ENCODE data around the gene CCDC157.

Gene CCDC157

DNA sequence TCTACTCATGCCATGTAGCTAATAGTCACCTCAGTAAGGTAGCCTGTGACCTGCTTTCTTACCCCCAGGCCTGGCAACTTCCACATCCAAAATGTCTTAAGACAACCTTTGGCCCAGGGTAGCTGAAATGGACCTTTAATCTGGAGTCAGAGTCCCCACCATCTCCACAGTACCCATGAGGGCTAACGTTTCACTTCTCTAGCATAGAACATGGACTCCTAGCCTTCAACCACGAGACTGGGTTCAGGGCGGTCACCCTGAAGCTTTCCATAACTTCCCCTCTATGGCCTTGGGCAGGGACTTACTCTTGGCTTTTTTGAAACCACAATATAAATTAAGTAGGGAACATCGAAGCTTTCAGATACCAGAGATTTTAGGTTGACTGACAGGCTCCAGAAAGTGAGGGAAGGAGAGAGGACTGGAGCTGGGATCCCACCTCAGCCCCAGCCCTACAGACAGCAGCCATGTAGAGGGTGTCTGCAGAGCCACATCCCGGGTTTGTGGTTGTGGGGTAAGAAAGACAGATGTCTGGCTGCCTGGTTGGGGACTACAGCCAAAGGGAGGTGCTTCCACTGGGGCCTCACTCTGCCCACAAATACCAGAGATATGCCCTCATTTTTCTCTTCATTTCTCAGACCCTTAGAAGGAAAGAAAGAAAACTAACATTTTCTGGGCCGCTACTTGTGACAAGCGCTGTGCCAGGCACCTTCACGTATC, 32.6 kb upstream of the CCDC157 start:
- no peaks in the 10 kb centered on the region for H3K27me3 ChIP-seq
- peak overlapping the region; percentile 47 for H3K27ac ChIP-seq
- TF ChIP-seq, protein P1, sequence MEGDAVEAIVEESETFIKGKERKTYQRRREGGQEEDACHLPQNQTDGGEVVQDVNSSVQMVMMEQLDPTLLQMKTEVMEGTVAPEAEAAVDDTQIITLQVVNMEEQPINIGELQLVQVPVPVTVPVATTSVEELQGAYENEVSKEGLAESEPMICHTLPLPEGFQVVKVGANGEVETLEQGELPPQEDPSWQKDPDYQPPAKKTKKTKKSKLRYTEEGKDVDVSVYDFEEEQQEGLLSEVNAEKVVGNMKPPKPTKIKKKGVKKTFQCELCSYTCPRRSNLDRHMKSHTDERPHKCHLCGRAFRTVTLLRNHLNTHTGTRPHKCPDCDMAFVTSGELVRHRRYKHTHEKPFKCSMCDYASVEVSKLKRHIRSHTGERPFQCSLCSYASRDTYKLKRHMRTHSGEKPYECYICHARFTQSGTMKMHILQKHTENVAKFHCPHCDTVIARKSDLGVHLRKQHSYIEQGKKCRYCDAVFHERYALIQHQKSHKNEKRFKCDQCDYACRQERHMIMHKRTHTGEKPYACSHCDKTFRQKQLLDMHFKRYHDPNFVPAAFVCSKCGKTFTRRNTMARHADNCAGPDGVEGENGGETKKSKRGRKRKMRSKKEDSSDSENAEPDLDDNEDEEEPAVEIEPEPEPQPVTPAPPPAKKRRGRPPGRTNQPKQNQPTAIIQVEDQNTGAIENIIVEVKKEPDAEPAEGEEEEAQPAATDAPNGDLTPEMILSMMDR (IDR thresholded peaks at IDR 0.05): no peak
- peaks cover 3% of the 10 kb centered on the region for H3K36me3 ChIP-seq
- H3K4me3 ChIP-seq (ENCODE audit: low read depth in 1 of 2, low read length in 1 of 2): no peak overlapping the region
- peaks cover 57 to 65% of the 10 kb centered on the region in 2 experiments for H3K4me1 ChIP-seq (ENCODE audit: control insufficient read depth in 1 of 2, insufficient read depth in 1 of 2, low read depth in 1 of 2, low read length in 1 of 2)
- H3K9me3 ChIP-seq: no peaks in the 10 kb centered on the region

DNA sequence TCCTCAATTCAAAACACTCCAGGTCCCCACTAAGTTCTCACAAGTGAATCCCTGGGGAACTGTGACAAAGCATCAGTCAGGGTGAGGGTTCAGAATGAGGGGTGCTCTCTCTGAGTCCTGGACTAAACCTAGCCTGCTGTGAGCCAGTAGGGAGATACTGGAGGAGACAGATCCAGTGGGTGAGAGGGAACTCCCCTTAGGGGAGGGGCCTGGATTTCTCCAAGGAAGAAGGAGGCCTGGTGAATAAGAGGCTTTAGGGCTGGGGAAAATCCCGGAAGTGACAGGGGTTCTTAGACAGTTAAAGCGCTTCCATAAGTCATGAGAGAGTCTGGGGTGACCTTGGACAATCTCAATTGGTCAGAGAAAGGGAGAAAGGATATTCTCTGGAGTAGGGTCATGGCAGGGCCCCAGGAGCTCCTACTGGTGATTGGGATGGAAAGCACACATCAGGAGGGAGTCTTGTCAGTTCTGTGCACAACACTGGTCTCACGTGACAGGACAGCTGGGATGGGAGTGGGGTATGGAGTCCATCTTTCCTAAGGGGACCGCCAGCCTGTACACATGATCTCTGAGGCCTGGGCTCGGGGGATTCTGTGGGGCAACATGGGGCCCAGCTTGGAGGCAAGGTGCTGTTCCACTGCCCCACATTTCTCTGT, 31.6 kb upstream of the CCDC157 start:
- peak overlapping the region; percentile 91 to 98 for H3K4me3 ChIP-seq (ENCODE audit: low read depth in 1 of 2, low read length in 1 of 2)
- TF ChIP-seq, protein P1 (IDR thresholded peaks at IDR 0.05): no peak
- H3K36me3 ChIP-seq: peaks cover 11% of the 10 kb centered on the region
- peaks cover 46 to 55% of the 10 kb centered on the region in 2 experiments for H3K4me1 ChIP-seq (ENCODE audit: control insufficient read depth in 1 of 2, insufficient read depth in 1 of 2, low read depth in 1 of 2, low read length in 1 of 2)
- H3K27me3 ChIP-seq: no peaks in the 10 kb centered on the region
- H3K27ac ChIP-seq: peak overlapping the region; percentile 47
- no peaks in the 10 kb centered on the region for H3K9me3 ChIP-seq

DNA sequence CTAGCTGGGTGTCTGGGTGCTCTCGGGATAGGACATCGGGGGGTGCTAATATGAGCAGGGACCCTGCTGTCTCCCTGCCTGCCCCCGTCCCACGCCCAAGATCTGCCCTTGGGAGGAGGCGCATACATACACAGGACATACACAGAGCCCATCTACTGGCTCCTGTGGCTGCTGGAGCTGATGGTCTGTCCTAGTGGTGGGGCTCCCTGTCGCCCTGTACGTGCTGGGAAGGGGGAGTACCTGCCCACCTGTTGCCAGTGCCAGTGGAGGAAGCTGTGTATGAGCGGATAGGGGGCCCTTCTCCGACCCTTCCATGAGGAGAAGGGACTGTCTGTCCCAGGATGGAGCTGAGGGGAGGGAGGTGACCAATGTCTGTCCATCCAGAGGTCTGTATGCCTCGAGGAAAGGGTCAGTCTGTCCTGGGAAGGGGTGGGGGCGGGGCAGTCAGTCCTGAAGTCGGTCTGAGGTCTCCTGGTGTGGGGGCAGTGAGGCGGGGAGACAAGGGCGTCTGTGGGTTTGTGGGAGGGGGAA, 31.0 kb upstream of the CCDC157 start:
- H3K9me3 ChIP-seq: no peaks in the 10 kb centered on the region
- peak overlapping the region; percentile 91 to 98 for H3K4me3 ChIP-seq (ENCODE audit: low read depth in 1 of 2, low read length in 1 of 2)
- H3K27me3 ChIP-seq: no peaks in the 10 kb centered on the region
- peak overlapping the region; percentile 84 for H3K27ac ChIP-seq
- H3K4me1 ChIP-seq (ENCODE audit: control insufficient read depth in 1 of 2, insufficient read depth in 1 of 2, low read depth in 1 of 2, low read length in 1 of 2): peaks cover 41 to 49% of the 10 kb centered on the region in 2 experiments
- TF ChIP-seq, protein P1 (IDR thresholded peaks at IDR 0.05): no peak
- H3K36me3 ChIP-seq: peaks cover 16% of the 10 kb centered on the region

DNA sequence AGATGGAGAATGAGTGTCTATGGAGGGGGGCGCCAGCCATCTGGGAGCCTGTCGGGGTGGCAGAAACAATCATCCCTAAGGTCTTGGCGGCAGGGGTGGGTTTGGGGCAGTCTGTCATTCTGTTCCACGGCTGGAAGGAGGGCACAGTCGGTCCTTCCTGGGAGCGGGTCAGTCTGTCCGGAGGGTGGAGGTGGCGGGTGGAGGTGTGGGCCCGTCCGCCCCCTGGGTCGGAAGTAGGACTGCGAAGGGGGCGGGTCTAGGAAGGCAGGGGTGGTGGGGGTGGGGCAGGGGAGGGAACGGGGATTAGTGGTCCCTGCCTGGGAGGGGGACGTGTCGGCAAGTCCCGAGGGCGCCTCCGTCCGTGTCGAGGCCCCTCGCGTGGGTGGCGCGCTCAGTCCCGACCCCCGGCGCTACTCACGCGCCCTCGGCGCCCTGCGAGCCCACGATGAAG, 30.5 kb upstream of the CCDC157 start:
- Histone ChIP-seq H3K36me3 (peaks cover 21% of the 10 kb centered on the region), H3K4me3 (ENCODE audit: low read depth in 1 of 2, low read length in 1 of 2) (peak overlapping the region; percentile 91 to 98), H3K27ac (peak overlapping the region; percentile 84), H3K27me3 (no peaks in the 10 kb centered on the region), H3K4me1 (ENCODE audit: control insufficient read depth in 1 of 2, insufficient read depth in 1 of 2, low read depth in 1 of 2, low read length in 1 of 2) (peaks cover 38 to 46% of the 10 kb centered on the region in 2 experiments), H3K9me3 (no peaks in the 10 kb centered on the region)
- TF ChIP-seq, protein P1 (IDR thresholded peaks at IDR 0.05): no peak

DNA sequence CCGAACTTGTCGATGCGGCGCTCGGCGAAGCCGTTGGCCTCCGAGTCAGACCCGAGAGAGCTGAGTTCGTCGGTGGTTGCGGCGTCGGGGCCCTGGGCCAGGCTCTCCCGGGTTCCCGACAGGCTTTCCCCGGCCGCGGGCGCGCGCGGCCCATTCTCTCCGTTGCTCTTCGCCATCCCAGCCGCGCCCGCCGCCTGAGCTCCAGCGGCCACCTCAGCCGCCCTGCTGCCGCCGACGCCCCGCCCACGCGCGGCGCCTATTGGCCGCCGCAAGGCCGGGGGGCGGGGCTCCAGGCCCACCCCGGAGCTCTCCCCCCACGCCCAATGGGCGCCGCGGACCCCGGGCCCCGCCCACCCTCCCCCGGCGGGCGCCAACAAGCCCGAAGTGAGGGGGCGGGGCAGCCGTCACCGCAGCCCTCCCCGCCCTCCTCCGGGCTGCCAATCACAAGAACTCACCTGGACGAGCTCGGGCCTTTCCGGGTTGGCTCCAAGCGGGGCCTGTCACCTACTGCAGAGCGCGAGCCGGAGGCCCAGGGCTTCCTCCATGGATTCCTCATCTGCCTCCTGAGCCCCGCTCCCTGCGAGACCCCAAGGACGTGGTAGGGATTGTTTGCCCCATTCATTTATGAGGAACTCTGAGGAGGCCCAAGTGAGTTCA, 30.0 kb upstream of the CCDC157 start, which contains the start of gene TBC1D10A:
Gene TBC1D10A, minus strand, starts transcription at position 236 of the 657 bp plus-strand sequence. Its CDS starts 60 bp downstream, at position 176.
- Histone ChIP-seq H3K9me3 (no peaks in the 10 kb centered on the region), H3K36me3 (peaks cover 27% of the 10 kb centered on the region), H3K27ac (peak within 1 kb of the TSS; percentile 84), H3K4me3 (ENCODE audit: low read depth in 1 of 2, low read length in 1 of 2) (peak within 1 kb of the TSS; percentile 91 to 98), H3K4me1 (ENCODE audit: control insufficient read depth in 1 of 2, insufficient read depth in 1 of 2, low read depth in 1 of 2, low read length in 1 of 2) (peaks cover 35 to 46% of the 10 kb centered on the region in 2 experiments), H3K27me3 (no peaks in the 10 kb centered on the region)
- TF ChIP-seq, protein P1 (IDR thresholded peaks at IDR 0.05): peak; percentile 54

Data from neutrophil (primary cell).